Adrenal gland (tissue), 19 donors: ENCODE measurements around the gene LHX1. TPM values are rescaled to one million over a fixed set of nuclear protein-coding genes. Genes with fewer than 3 reads are reported as not detected.

Source experiments
- DNase-seq, 7 donors: peaks; one replicate each; pipeline ENCODE4 v3.0.0-alpha.2; 2019 to 2020
- H3K27ac ChIP-seq, 5 donors: fragments of 200-600 bp; sonication (generic) in 4 of 5; 1 replicate in 3 of 5; 2 replicates in 2 of 5; pipeline versions ENCODE4 v1.5.1 to v1.8.0; 2016 to 2020; ENCODE audit warnings: mild to moderate bottlenecking in 1 of 5
- H3K27me3 ChIP-seq: fragments of 200-600 bp; 2 replicates; pipeline ENCODE4 v1.8.0; 2021
- H3K36me3 ChIP-seq, 2 donors: fragments of 200-600 bp; replicated peaks in 1 of 2; 1 replicate in 1 of 2; 2 replicates in 1 of 2; pipeline versions ENCODE4 v1.5.1 to v1.8.0; 2018 to 2022
- H3K4me1 ChIP-seq, 2 donors: fragments of 200-600 bp; replicated peaks in 1 of 2; 1 replicate in 1 of 2; 2 replicates in 1 of 2; pipeline versions ENCODE4 v1.5.1 to v1.8.0; 2018 to 2021
- H3K4me3 ChIP-seq, 4 donors: fragments of 200-600 bp; sonication (generic) in 3 of 4; one replicate each; pipeline ENCODE4 v1.5.1; 2016 to 2018
- H3K9me3 ChIP-seq, 3 donors: fragments of 200-600 bp; sonication (generic) in 1 of 3; replicated peaks in 1 of 3; 1 replicate in 2 of 3; 2 replicates in 1 of 3; pipeline versions ENCODE4 v1.5.1 to v1.8.0; 2016 to 2021
- CTCF ChIP-seq, 6 experiments: fragments of 450-650 bp in 4 of 6; fragments of 200-600 bp in 2 of 6; sonication (generic) in 1 of 6; IDR thresholded peaks; 1 replicate in 5 of 6; 2 replicates in 1 of 6; pipeline versions ENCODE4 v1.5.1 to v1.8.0; 2016 to 2021; ENCODE audit warnings: antibody characterized with exemption in 6 of 6, mild to moderate bottlenecking in 2 of 6, moderate library complexity in 1 of 6
- POLR2A ChIP-seq, 2 donors: fragments of 450-650 bp; IDR thresholded peaks; one replicate each; pipeline ENCODE4 v1.6.1; 2017; ENCODE audit warnings: antibody characterized with exemption in 2 of 2, mild to moderate bottlenecking in 2 of 2, moderate library complexity in 1 of 2
- WGBS, 4 donors: extraction: QIAGEN DNeasy Blood & Tissue Kit in 2 of 4; methylation state at CpG; one replicate each; pipeline versions ENCODE4 v1.1.5 to v1.1.7; 2013 to 2017; 5-methylcytosine and 5-hydroxymethylcytosine counted together
- intact Hi-C, 2 donors: fragments of 100-400 bp; cut with DNase I; formaldehyde crosslinking; loops; one replicate each; pipeline versions ENCODE4 v1.14.1 to v1.15.0; 2022 to 2023
- long read RNA-seq, 10 donors: library from polyadenylated mRNA in 3 of 10; unstranded in 2 of 10; stranded (forward) in 1 of 10; transcript quantifications; one replicate each; pipeline ENCODE4 v2.0.0 and lab custom pipeline, GENCODE V29; 2021 to 2026
- polyA plus RNA-seq, 3 donors: library from polyadenylated mRNA; stranded (reverse); fragments of 200-250 nt in 2 of 3; fragments of 350-450 nt in 1 of 3; fragmentation: Illumina TruSeq in 1 of 3; extraction: RNeasy Lipid Tissue Mini Kit (QIAGEN cat#74804) in 1 of 3; gene quantifications; one replicate each; pipeline ENCODE4 v1.2.3, GENCODE V29; 2013 to 2014
- total RNA-seq, 9 donors: library from RNA; depleted of rRNA in 4 of 9; stranded (reverse); fragments of >200 nt in 4 of 9; fragments of 120-200 nt in 1 of 9; fragmentation: NEBNext Ultra II Directional in 1 of 9; extraction: Animal tissue kit (Norgen Biotek cat#: 25700) in 1 of 9; gene quantifications; one replicate each; pipeline versions ENCODE4 v1.1.0 to v1.2.4, GENCODE V29; 2013 to 2023
- donor health status: healthy with polysubstance abuse.
- donor health status: Bipolar disorder and iron deficiency.
- donor health status: DM: yes; HTN: yes; CAD: no.
- donor health status: DM: no; HTN: no; CAD: no.
- donor health status: DM: no; HTN: no; CAD: no.
- donor health status: DM: yes; HTN: yes; CAD: no.

LHX1 gene
- total RNA-seq (not detected), polyA plus RNA-seq (not detected)
- long read RNA-seq, donor 1: 0 reads
- long read RNA-seq, donor 2: 0 reads
- long read RNA-seq, donor 3: 0 reads
- long read RNA-seq, donor 4: 0 reads
- long read RNA-seq, donor 5: 0 reads
- long read RNA-seq, donor 6: 0 reads
- long read RNA-seq, donor 7: 0 reads
- long read RNA-seq, donor 8: 0 reads
- long read RNA-seq, donor 9: 0 reads
- long read RNA-seq, donor 10: 0 reads

- WGBS, 4 donors: 6 to 8% (median 7%) methylated on average over 70 to 75 of the region's 75 CpGs
- Histone ChIP-seq H3K4me1 (peaks cover 12 to 38% of the 10 kb centered on the region in 2 donors), H3K9me3 (no peaks in the 10 kb centered on the region), H3K4me3 (peak within 1 kb of the TSS in 1 of 4 donors; percentile 31), H3K27me3 (peaks cover 94% of the 10 kb centered on the region), H3K27ac (no peak within 1 kb of the TSS), H3K36me3 (no peaks in the 10 kb centered on the region)
- intact Hi-C loops: no loop called here
- TF ChIP-seq CTCF (IDR thresholded peaks at IDR 0.05) (no peak), POLR2A (IDR thresholded peaks at IDR 0.05) (no peak)
- DNase-seq: no peak
These were observed at the start of gene LHX1 for GRCh38 chr17:36937001-36937958. Gene LHX1 (plus strand): TSS chr17:36937475. CDS start chr17:36938198, 723 bp downstream.

GRCh38 chr17:36888236-36888951 lies 48.9 kb upstream of the LHX1 start:
- H3K27ac ChIP-seq: no peak overlapping the region
- H3K4me3 ChIP-seq: no peak overlapping the region
- WGBS, 4 donors: 76 to 87% (median 79%) methylated on average over 6 to 8 of the region's 8 CpGs
- no peaks in the 10 kb centered on the region for H3K36me3 ChIP-seq
- peaks cover 14% of the 10 kb centered on the region for H3K27me3 ChIP-seq
- DNase-seq: no peak
- intact Hi-C loops: no loop called here
- no peaks in the 10 kb centered on the region for H3K9me3 ChIP-seq
- H3K4me1 ChIP-seq: no peaks in the 10 kb centered on the region
- TF ChIP-seq CTCF (IDR thresholded peaks at IDR 0.05) (no peak), POLR2A (IDR thresholded peaks at IDR 0.05) (no peak)

- intact Hi-C loops: no loop called here
- H3K4me1 ChIP-seq: no peaks in the 10 kb centered on the region
- 53 to 58% (median 56%) methylated on average over 8 of the region's 8 CpGs for WGBS, 4 donors
These were observed 47.4 kb upstream of the LHX1 start for GRCh38 chr17:36889770-36890349.

More at GRCh38 chr17:36889770-36890349, 47.4 kb upstream of the LHX1 start:
- peaks cover 7% of the 10 kb centered on the region for H3K27me3 ChIP-seq
- TF ChIP-seq CTCF (IDR thresholded peaks at IDR 0.05): no peak
- no peaks in the 10 kb centered on the region for H3K36me3 ChIP-seq
- DNase-seq: no peak
- no peak overlapping the region for H3K27ac ChIP-seq
- no peak overlapping the region for H3K4me3 ChIP-seq
- H3K9me3 ChIP-seq: no peaks in the 10 kb centered on the region
